HG02759 (cell line): ENCODE data around the gene TDRD3.
"Not testable (repeated sequence)": the region's sequence is repeated elsewhere in the genome, so short reads cannot be mapped to it uniquely, and the experiment has no call there.

ENCODE experiments used
- ATAC-seq: cut with Tn5 transposase; IDR thresholded peaks from one replicate; pipeline ENCODE4 v1.9.1; 2021; ENCODE audit warnings: mild to moderate bottlenecking, moderate library complexity; ENCODE audit not compliant: unreplicated experiment

TDRD3 gene

DNA sequence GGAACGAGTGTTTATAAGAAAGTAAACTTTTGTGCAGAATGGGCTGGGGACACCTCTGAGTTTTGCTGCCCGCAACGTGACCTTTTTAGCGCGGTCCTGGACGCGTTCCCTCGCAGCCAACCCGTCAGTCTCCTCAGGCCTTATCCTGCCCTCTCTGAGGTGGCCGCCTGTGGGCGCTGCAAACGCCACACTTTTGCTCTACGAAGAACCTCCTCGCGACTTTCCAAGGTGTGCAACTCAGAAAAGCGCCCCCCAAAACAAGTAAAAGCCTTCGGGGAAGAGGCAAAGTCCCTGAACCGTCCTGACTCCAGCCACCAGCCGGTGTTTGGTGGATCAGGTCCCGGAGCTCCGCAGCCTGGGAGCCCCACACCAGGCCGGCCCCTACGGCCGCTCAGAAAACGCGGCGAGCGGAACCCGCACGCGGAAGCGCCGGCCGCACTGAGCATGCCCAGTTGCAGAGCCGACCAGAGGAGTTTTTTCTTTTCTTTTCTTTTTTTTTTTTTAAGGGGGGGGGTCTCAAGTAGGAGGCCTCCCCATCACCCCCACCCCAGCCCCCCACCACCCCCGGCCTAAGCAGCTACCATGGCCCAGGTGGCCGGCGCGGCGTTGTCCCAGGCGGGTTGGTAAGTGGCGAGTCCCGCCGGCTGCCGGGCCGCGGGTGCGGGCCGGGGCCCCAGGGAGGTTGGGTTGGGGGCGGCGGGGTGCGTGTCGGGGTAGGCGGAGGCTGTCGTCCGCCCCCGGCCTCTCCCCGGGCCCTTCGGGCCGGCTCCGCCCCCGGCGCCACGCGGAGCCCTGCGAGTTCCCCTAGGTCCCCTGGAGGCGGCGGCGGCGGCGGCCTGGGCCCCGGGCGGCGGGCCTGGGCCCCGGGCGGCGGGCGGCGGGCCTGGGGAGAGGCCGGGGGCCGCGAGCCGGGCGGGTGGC lies at the start of gene TDRD3:
Gene TDRD3, plus strand, starts transcription at position 438 of the 921 bp plus-strand sequence. Its CDS starts 145 bp downstream, at position 583.
- ATAC-seq, result peak; percentile 55

DNA sequence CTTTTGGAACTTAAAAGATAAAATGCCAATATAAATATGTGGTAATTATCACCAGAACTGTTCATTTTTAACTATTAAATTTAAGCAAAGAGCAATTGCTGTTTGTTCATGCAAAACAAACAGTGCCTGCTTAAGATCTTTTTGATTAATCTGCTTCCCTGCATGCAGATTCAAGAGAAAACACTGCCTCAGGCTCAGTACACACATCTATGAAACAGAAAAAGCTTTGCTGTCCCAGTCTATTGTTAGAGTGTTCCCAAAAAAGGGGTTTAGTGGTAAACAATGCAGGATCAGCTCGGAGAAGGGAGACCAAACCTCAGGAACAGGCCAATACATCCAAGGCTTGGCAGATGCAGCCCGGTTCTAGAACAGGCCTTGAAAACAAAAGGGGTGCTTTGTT lies 49.3 kb upstream of the TDRD3 start:
- no peak for ATAC-seq

DNA sequence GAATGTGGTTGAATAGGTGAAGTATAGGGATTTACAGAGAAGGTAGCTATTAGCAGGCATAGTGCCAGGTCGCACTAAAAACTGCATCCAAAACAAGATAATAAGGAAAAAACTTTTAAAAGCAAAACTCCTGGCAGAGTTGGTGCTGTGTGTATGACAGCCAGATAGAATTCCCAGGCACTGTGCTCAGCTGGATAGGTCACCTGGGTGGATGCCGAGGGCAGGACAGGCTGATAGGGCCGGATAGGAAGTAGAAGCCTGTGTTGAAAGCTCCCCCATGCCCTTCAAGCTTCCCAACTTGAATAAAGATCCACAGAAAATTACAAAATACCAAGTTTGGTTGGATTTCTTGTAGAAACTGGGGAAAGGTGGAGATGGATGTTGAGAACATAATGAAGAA lies 48.9 kb upstream of the TDRD3 start:
- no peak for ATAC-seq

DNA sequence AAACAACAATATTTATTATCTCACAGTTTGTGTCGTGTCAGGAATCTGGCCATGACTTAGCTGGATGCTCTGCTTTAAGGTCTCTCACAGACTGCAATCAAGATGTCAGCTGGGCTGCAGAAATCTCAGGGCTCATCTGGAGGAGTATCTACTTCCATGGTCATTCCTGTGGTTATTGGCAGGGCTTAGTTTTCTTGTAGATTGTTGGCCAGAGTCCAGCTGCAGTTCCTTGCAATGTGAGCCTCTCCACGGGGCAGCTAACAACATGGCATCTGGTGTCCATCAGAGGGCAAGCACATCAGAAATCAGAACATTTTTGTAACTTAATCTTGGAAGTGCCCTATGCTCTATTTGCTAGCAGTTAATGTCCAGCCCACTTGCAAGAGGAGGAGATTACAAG lies 45.7 kb upstream of the TDRD3 start:
- no peak for ATAC-seq

DNA sequence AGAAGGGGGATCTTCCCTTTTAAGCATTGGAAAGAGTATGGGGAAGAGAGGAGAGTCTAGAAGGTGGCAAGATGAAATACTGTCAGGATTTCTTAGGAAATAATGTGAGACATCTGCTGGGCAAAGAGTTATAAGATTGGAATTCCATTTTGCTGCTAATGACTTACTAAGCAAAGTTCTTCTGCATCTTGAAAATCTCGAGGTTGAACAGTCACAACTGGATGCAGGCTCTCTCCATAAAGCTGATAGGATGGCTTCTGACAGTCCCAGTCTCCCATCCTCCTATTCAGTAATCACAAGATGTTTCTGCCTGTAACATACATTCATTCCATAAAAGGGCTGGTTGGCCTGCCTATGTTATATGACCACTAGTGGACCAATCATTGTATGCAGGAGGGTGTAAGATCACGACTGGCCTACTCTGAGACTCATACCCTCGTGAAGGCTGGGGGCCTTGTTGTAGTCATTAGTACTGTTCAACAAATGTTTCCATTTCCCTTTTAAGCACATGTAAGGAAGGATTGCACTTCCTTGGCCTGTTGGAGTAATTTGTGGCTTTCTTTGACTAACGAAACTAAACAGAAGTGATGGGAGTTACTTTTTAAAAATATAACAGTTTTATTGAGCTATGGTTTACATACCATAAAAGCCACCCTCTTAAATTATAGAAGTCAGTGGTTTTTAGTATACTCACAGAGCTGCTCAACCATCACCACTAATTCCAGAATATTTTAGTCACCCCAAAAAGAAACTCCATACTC lies 45.0 kb upstream of the TDRD3 start:
- ATAC-seq, result no peak

DNA sequence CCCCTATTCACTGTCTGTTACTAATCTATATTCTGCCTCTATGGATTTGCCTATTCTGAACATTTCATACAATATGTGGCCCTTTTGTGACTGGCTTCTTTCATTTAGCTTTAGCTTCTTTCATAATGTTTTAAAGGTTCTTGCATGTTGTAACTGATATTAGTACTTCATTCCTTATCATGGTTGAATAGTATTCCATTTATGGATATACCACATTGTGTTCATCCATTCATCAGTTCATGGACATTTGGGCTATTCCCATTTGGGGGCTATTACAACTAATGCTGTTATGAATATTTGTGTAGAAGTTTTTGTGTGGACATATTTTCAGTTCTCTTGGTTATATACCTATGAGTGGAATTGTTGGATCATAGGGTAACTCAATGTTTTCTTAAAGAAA lies 44.4 kb upstream of the TDRD3 start:
- no peak for ATAC-seq

DNA sequence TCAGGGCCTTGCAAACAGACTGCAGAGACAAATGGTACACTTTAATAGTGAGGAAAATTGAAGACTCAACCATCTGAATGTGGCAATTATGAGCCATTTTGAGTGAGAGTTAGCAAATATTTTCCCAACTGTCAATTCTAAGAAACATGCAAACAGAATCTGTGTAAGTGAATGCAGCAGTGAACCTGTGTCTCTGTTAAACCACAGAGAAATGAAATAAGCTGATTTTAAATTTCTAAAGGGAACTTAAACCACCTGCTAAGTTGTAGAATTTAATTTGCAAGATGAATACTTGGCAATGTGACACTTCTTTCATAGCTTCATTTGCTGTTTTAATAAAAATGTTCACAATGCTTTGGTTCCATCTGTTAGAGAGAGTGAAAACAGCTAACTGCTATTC lies 42.0 kb upstream of the TDRD3 start:
- ATAC-seq, result no peak

DNA sequence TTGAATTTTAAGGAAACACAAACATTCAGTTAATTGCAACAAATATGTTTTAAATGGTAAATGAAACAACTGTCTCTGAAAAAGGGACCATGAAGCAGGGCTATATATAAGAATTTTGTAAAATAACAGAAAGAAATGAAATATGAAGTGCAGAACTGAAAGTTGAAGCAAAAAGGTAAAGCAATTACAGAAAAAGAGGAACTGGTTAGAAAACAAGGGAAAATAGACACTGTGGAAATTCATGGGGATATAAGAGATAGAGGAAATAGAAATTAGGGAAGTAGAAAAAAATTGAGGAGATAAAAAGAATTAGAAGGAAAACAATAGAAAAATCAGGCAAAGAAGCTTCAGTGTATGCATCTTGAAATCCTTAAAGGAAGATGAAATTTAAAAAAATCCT lies 40.0 kb upstream of the TDRD3 start:
- ATAC-seq, result no peak

DNA sequence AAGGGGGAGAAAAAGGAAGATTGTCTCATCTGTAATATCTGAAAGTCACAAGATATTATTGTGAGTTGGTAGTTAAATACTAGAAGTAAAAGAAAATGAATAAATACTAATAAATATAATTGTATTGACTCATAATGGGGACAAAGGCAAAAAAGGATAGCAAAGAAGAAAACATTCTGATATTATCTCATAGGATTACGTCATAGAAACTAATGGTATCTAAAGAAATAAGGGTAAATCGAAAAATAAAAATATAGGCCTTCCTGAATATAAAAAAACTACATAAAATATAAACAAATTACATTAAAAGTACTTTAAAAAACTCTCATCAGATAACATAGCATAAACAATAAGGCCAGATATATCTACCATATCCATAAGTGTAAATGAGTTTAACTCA lies 38.6 kb upstream of the TDRD3 start:
- ATAC-seq, result no peak

DNA sequence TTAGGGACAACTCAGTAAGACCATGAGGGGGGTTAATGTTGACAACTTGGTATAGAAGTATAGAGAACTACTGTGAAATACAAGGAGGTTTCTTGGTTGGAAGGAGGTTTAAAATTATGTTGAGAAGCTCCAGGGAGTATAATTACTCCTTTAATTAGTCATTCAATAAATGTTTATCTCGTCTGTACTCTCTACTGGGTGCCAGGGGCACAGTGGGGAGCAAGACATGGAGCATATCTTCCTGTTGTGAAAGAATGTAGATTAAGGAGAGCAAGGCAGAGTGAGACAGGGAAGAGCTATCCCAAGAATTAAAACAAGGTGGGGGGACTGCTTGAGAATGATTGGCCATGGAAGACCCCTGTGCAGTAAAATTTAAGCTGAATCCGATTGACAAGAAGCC lies 33.7 kb upstream of the TDRD3 start:
- ATAC-seq, result no peak

DNA sequence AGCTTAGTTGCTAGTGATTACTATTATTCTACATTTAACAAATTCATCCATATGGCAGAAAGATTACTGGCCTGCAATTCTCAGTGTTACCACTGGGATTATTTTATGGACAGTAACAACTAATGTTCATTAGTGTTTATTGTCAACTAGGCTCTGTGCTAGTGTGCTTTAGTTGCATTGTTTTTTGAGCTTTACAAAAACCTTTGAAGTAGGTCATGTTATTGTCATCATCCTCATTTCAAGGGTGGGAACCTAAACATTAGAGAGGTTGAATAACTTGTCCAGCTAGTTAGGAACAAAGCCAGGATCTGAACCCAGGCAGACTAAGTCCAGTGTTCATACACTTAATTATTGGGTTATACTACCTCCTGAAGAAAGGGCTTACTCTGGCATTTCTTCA lies 27.8 kb upstream of the TDRD3 start:
- ATAC-seq, result no peak

DNA sequence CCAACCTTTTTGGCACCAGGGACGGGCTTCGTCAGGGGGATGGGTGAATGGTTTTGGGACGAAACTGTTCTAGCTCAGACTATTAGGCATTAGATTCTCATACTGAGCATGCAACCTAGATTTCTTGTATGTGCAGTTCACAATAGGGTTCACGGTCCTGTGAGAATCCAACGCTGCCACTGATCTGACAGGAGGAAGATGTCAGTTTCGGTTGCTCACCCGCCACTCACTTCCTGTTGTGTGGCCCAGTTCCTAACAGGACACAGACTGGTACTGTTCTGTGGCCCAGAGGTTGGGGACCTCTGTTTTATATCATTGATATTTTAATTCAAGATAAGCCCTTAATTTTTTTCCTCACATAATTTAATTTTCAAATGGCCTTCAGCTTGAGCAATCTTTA lies 26.7 kb upstream of the TDRD3 start:
- ATAC-seq, result no peak

DNA sequence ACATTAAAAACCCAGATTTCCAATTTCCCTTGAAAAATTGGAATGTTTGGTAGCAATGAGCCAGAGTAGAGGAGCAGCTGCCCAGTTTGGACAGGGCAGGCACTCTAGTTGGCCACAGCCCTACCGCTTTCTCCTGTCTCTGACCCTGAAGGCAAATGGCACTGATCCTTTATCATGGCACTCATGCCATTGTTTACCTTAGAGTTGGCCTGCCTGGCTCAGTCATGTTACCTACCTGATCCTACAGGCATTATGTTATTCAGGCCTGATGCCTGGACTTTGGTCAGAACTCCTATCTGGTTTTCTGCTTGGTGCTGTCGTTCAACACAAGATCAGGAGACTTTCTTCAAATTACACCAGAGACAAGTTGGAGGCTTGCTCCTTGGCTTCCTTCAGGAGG lies 24.9 kb upstream of the TDRD3 start:
- ATAC-seq, result no peak

DNA sequence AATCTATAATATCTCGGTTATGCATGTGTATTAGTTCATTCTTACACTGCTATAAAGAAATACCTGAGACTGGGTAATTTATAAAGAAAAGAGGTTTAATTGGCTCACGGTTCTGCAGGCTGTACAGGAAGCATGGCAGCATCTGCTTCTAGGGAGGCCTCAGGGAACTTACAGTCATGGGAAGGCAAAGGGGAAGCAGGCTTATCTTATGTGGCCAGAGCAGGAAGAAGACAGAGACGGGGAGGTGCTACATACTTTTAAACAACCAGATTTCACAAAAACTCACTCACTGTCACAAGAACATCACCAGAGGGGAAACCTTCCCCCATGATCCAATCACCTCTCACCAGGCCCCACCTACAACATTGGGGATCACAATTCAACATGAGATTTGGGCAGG lies 17.7 kb upstream of the TDRD3 start:
- ATAC-seq, result not testable (repeated sequence)

DNA sequence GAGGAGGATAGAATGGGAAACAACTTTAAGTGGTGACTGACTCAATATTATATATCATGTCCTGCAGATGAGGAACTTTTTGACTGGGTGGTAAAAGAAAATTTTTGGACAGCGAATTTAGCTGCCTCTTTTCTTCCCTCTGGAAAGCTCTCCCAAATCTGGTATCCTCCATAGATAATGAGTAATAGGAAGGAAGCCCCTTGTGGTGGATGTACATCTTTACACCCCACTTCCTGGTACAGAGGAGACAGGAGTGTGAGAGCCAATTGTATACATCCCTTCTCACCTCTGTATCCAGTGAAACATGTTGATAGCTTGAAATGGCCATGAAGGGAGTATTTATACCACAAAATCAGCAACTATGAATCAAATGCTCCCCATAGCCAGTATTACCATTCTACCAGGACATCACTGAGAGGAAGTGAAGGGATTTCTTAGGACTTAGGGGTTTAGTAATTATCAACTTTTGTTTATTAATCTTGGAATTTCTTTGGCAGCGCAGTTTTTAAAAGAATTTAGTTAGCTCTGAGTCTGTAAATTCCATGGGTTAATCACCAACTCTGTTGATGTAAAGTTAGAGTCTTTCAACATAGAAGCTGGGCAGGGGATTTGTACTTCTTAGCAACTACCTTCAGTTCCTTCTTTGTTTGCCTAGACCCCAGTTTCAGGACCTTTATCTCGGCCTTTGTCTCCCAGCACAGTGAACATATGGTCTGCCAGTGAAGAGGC lies 17.0 kb upstream of the TDRD3 start:
- ATAC-seq, result no peak

DNA sequence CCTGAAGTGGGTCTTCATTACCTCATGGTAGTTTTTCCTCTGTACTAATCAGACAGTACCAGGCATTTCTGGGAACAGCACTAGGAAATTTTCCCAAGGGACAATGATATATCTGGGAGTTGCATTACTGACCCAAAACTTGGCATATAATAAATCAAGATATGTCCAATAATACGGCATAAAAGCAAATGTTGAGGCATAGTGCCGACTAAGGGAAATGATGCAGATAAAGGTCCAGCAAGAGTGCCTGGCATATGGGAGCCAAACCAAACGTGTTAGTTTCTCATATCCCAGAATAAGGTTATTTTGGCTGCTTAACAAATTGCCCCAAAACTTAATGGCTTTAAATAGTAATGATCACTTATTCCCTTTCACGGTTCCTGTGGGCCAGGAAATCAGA lies 12.1 kb upstream of the TDRD3 start:
- ATAC-seq, result no peak

DNA sequence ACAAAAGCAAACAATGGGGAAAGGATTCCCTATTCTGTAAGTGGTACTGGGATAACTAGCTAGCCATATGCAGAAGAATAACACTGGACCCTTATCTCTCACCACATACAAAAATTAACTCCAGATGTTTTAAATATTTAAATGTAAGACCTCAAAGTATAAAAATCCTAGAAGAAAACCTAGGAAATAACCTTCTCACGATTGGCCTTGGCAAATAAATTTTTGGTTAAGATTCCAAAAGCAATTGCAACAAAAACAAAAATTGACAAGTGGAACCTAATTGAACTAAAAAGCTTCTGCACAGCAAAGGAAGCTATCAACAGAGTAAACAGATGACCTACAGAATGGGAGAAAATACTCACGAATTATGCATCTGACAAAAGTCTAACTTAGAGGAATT lies 10.8 kb upstream of the TDRD3 start:
- no peak for ATAC-seq

DNA sequence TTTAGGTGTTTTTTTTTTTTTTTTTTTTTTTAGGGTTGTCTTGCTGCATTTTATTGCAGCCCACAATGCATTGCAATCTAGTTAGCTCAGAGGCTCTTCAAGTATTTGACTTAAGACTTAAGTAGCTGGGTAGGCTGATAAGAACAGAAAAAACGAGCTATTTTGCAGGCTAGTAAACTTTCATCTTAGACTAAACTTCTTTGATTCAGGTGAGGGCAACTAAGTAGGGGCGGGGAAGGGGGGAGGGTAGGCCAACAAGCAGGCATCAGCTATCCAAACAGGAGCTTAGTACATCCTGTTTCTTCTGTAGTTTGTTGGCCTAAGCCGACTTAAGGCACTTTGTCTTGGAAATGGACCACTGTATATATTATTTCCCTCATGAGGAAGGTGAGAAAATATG lies 4.9 kb upstream of the TDRD3 start:
- ATAC-seq, result no peak

DNA sequence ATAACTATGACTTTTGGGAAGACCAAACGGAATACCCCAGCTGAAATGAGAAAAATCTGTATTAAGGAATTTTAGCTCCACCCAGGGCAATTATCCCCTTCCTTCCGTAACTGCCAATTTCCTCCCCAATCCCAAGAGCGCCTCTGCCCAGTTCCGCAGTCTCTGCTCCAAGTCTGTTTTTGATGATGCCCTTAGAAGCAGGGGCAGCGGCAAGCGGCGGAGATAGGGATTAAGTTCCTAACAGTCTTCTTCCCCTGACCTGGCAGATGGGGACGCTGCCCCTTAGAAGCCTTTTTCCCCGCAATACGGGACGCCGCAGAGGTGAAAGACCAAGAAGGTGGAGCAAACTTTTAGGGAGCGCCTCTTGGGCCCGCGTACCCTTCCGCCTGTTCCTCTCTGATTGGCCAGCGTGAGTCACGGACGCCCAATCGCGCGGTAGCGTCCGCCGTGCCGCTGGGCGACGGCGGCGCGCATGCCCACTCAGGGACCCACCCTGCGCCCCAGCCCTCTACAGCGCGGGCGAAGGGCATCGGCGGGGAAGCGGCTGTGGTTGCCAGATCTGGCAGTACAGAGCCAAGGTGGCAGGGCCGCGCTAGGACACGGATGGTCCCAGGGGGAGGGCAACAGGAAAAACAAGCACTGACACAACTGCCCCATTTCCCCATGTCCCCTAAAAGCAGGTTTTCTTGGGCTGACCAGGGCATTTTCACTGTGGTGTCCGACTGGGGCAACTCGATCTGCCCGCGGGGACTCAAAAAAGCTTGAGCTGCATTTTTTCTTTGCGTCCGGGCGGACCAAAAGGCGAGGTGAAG lies 843 bp upstream of the TDRD3 start:
- peak; percentile 74 for ATAC-seq

DNA sequence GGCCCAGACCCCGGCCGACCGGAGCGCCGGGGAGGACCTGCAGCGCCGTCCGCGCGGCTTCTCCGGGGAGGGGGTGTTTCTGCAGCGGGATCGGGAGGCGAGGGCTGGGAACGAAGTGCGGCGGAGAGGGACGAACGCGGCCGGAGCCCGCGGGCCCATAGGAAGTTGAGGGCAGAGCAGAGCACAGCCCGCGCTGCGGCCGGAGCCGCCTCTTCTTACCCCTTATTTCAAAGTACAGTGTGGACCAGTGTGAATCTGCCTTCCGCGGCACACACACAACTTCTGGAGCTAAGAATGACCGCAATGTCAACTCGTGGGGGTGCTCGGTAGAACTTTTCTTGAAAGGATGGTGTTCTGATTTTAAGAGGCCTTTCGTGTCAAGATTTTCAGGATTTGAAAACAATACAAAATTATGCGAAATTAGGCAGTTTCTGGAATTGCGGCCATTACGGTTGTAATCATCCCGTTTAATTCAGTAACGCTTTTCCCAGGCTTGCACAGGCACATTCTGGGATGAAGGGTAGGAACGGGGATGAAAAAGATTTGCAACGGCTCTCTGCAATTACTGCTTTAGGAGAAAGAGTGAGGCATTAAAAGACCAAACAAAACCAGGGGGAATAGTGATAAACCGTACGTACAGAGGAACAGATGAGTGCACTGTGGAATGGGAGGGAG lies 821 bp downstream of the TDRD3 start:
- peak; percentile 36 for ATAC-seq
